Neural progenitor cell (in vitro differentiated cells): Measurements from ENCODE around the gene VSIG1. TPM values are rescaled to one million over a fixed set of nuclear protein-coding genes. Genes with fewer than 3 reads are reported as not detected.

ENCODE experiments used
- DNase-seq: peaks from one replicate; pipeline ENCODE4 v3.0.0-alpha.2; 2016; ENCODE audit warnings: low spot score
- H2AFZ ChIP-seq: fragments of 200-600 bp; sonication (generic); replicated peaks from 2 replicates; pipeline ENCODE4 v1.6.1; 2016; ENCODE audit warnings: antibody characterized with exemption
- H3F3A ChIP-seq: fragments of 200-600 bp; sonication (generic); 2 replicates; pipeline ENCODE4 v1.6.1; 2016; ENCODE audit warnings: antibody characterized with exemption, low read depth
- H3K27ac ChIP-seq: fragments of 200-600 bp; sonication (generic); 2 replicates; pipeline ENCODE4 v1.5.1; 2016; ENCODE audit warnings: mild to moderate bottlenecking
- H3K27me3 ChIP-seq: fragments of 200-600 bp; sonication (generic); 2 replicates; pipeline ENCODE4 v1.6.1; 2016; ENCODE audit warnings: mild to moderate bottlenecking, moderate library complexity
- H3K36me3 ChIP-seq: fragments of 200-600 bp; sonication (generic); 2 replicates; pipeline ENCODE4 v1.5.1; 2016
- H3K4me1 ChIP-seq: fragments of 200-600 bp; sonication (generic); 2 replicates; pipeline ENCODE4 v1.6.1; 2016; ENCODE audit warnings: mixed run types
- H3K4me2 ChIP-seq: fragments of 200-600 bp; sonication (generic); 2 replicates; pipeline ENCODE4 v1.6.1; 2016
- H3K4me3 ChIP-seq: fragments of 200-600 bp; sonication (generic); 2 replicates; pipeline ENCODE4 v1.5.1; 2016
- H3K79me2 ChIP-seq: fragments of 200-600 bp; sonication (generic); 2 replicates; pipeline ENCODE4 v1.6.1; 2016; ENCODE audit warnings: low read depth
- H3K9ac ChIP-seq: fragments of 200-600 bp; sonication (generic); 2 replicates; pipeline ENCODE4 v1.6.1; 2016
- H3K9me3 ChIP-seq: fragments of 200-600 bp; sonication (generic); 2 replicates; pipeline ENCODE4 v1.5.1; 2016; ENCODE audit warnings: low read depth
- H4K20me1 ChIP-seq: fragments of 200-600 bp; sonication (generic); 2 replicates; pipeline ENCODE4 v1.6.1; 2016; ENCODE audit warnings: low read depth
- H3K27ac Mint-ChIP-seq: 3 replicates; pipeline ENCODE4 v1.8.0; 2021; ENCODE audit warnings: mixed read lengths
- H3K27me3 Mint-ChIP-seq: 2 replicates; pipeline ENCODE4 v1.8.0; 2022; ENCODE audit warnings: low read depth, mild to moderate bottlenecking, inconsistent platforms, moderate library complexity, mixed read lengths; ENCODE audit not compliant: insufficient read depth
- H3K36me3 Mint-ChIP-seq: 3 replicates; pipeline ENCODE4 v1.8.0; 2021; ENCODE audit warnings: mixed read lengths
- H3K4me1 Mint-ChIP-seq: 3 replicates; pipeline ENCODE4 v1.8.0; 2021; ENCODE audit warnings: mixed read lengths
- H3K4me3 Mint-ChIP-seq: 3 replicates; pipeline ENCODE4 v1.8.0; 2021; ENCODE audit warnings: mild to moderate bottlenecking, moderate library complexity, mixed read lengths
- H3K9me3 Mint-ChIP-seq: 3 replicates; pipeline ENCODE4 v1.8.0; 2020; ENCODE audit warnings: mixed read lengths
- CTCF ChIP-seq: fragments of 200-600 bp; sonication (generic); IDR thresholded peaks from 2 replicates; pipeline ENCODE4 v1.5.1; 2017; ENCODE audit warnings: antibody characterized with exemption, mild to moderate bottlenecking
- EZH2 ChIP-seq: fragments of 200-600 bp; sonication (generic); IDR thresholded peaks from 2 replicates; pipeline ENCODE4 v1.6.1; 2017; ENCODE audit warnings: antibody characterized with exemption, mild to moderate bottlenecking, moderate library complexity
- EZH2phosphoT487 ChIP-seq: fragments of 200-600 bp; sonication (generic); IDR thresholded peaks from 2 replicates; pipeline ENCODE4 v1.6.1; 2017; ENCODE audit warnings: antibody characterized with exemption
- total RNA-seq: library from RNA; depleted of rRNA; stranded (reverse); fragments of >200 nt; gene quantifications from 2 replicates; pipeline ENCODE4 v1.2.3, GENCODE V29; 2015; ENCODE audit warnings: low replicate concordance

VSIG1 gene
- total RNA-seq, 1 donor from 2014 or later = 0.22 TPM

GRCh38 chrX:108020631-108021030 lies 24.2 kb upstream of the VSIG1 start:
- Histone ChIP-seq H3K9me3 (peaks cover 7% of the 10 kb centered on the region), H3K79me2 (no peaks in the 10 kb centered on the region), H4K20me1 (no peaks in the 10 kb centered on the region), H2AFZ (no peak overlapping the region), H3K4me1 (no peaks in the 10 kb centered on the region), H3K4me3 (no peak overlapping the region), H3K4me2 (no peak overlapping the region), H3K27ac (no peak overlapping the region), H3K9ac (no peak overlapping the region), H3K36me3 (no peaks in the 10 kb centered on the region), H3K27me3 (no peaks in the 10 kb centered on the region), H3F3A (no peaks in the 10 kb centered on the region)
- no peaks in the 10 kb centered on the region for H3K9me3 Mint-ChIP-seq
- TF ChIP-seq EZH2phosphoT487 (no peak), CTCF (peak; percentile 51), EZH2 (no peak)
- DNase-seq = peak; percentile 15
- H3K4me1 Mint-ChIP-seq = no peaks in the 10 kb centered on the region
- H3K4me3 Mint-ChIP-seq = no peak overlapping the region
- H3K27ac Mint-ChIP-seq = no peak overlapping the region
- no peaks in the 10 kb centered on the region for H3K36me3 Mint-ChIP-seq
- peaks cover 5% of the 10 kb centered on the region for H3K27me3 Mint-ChIP-seq

GRCh38 chrX:108022491-108023089 lies 22.3 kb upstream of the VSIG1 start:
- H3K4me3 Mint-ChIP-seq = no peak overlapping the region
- no peaks in the 10 kb centered on the region for H3F3A ChIP-seq
- H3K27ac Mint-ChIP-seq = no peak overlapping the region
- H3K9me3 ChIP-seq = peaks cover 7% of the 10 kb centered on the region
- H4K20me1 ChIP-seq = no peaks in the 10 kb centered on the region
- no peak overlapping the region for H3K4me3 ChIP-seq
- no peak overlapping the region for H3K4me2 ChIP-seq
- no peak overlapping the region for H3K27ac ChIP-seq
- H3K4me1 Mint-ChIP-seq = no peaks in the 10 kb centered on the region
- H3K9ac ChIP-seq = no peak overlapping the region
- no peaks in the 10 kb centered on the region for H3K36me3 ChIP-seq
- H3K27me3 Mint-ChIP-seq = peaks cover 5% of the 10 kb centered on the region
- H3K36me3 Mint-ChIP-seq = no peaks in the 10 kb centered on the region
- DNase-seq = no peak
- no peak for TF ChIP-seq EZH2
- no peak for TF ChIP-seq CTCF
- TF ChIP-seq EZH2phosphoT487 = no peak
- H3K4me1 ChIP-seq = no peaks in the 10 kb centered on the region
- no peaks in the 10 kb centered on the region for H3K27me3 ChIP-seq
- no peaks in the 10 kb centered on the region for H3K79me2 ChIP-seq
- H2AFZ ChIP-seq = no peak overlapping the region
- no peaks in the 10 kb centered on the region for H3K9me3 Mint-ChIP-seq

GRCh38 chrX:108025376-108025775 lies 19.5 kb upstream of the VSIG1 start:
- no peak overlapping the region for H3K4me3 Mint-ChIP-seq
- Histone ChIP-seq H3K27me3 (no peaks in the 10 kb centered on the region), H3F3A (no peaks in the 10 kb centered on the region), H2AFZ (no peak overlapping the region), H4K20me1 (no peaks in the 10 kb centered on the region), H3K4me1 (no peaks in the 10 kb centered on the region), H3K4me2 (no peak overlapping the region), H3K9ac (no peak overlapping the region), H3K36me3 (no peaks in the 10 kb centered on the region), H3K9me3 (peaks cover 7% of the 10 kb centered on the region), H3K79me2 (no peaks in the 10 kb centered on the region), H3K4me3 (no peak overlapping the region), H3K27ac (no peak overlapping the region)
- H3K27me3 Mint-ChIP-seq = no peaks in the 10 kb centered on the region
- no peaks in the 10 kb centered on the region for H3K4me1 Mint-ChIP-seq
- DNase-seq = no peak
- TF ChIP-seq EZH2 (no peak), EZH2phosphoT487 (no peak), CTCF (no peak)
- H3K36me3 Mint-ChIP-seq = no peaks in the 10 kb centered on the region
- H3K27ac Mint-ChIP-seq = no peak overlapping the region
- H3K9me3 Mint-ChIP-seq = no peaks in the 10 kb centered on the region
